Liver (tissue), 9 donors: ENCODE measurements around the gene MFRP. TPM values are rescaled to one million over a fixed set of nuclear protein-coding genes. Genes with fewer than 3 reads are reported as not detected.

Experiments
- DNase-seq: peaks from one replicate; pipeline ENCODE4 v3.0.0-alpha.2; 2017; ENCODE audit warnings: low spot score
- H3K27ac ChIP-seq, 2 donors: one replicate each; pipeline ENCODE4 v1.7.0; 2013; ENCODE audit warnings: inconsistent platforms in 2 of 2, low read length in 2 of 2, control low read depth in 1 of 2, low read depth in 1 of 2, mild to moderate bottlenecking in 1 of 2
- H3K27me3 ChIP-seq, 4 donors: one replicate each; pipeline versions ENCODE4 v1.6.1 to v1.7.0; 2013; ENCODE audit warnings: low read length in 3 of 4, inconsistent platforms in 1 of 4, mild to moderate bottlenecking in 1 of 4, moderate library complexity in 1 of 4; ENCODE audit not compliant: control insufficient read depth in 4 of 4, insufficient read depth in 4 of 4
- H3K36me3 ChIP-seq, 4 donors: one replicate each; pipeline versions ENCODE4 v1.6.1 to v1.7.0; 2013; ENCODE audit warnings: low read length in 3 of 4, mild to moderate bottlenecking in 3 of 4, low read depth in 1 of 4, moderate library complexity in 1 of 4; ENCODE audit not compliant: control insufficient read depth in 4 of 4, insufficient read depth in 3 of 4
- H3K4me1 ChIP-seq, 4 donors: one replicate each; pipeline versions ENCODE4 v1.6.1 to v1.7.0; 2013; ENCODE audit warnings: low read length in 3 of 4, mild to moderate bottlenecking in 3 of 4, moderate library complexity in 1 of 4; ENCODE audit not compliant: control insufficient read depth in 4 of 4, insufficient read depth in 4 of 4
- H3K4me3 ChIP-seq, 3 donors: one replicate each; pipeline versions ENCODE4 v1.6.1 to v1.7.0; 2013; ENCODE audit warnings: low read length in 3 of 3, control low read depth in 1 of 3, low read depth in 1 of 3, mild to moderate bottlenecking in 1 of 3
- H3K9ac ChIP-seq, 2 donors: one replicate each; pipeline ENCODE4 v1.7.0; 2013; ENCODE audit warnings: low read length in 2 of 2, mild to moderate bottlenecking in 2 of 2, moderate library complexity in 2 of 2, control low read depth in 1 of 2, low read depth in 1 of 2
- H3K9me3 ChIP-seq, 4 donors: one replicate each; pipeline versions ENCODE4 v1.6.1 to v1.7.0; 2013; ENCODE audit warnings: low read length in 3 of 4; ENCODE audit not compliant: control insufficient read depth in 4 of 4
- ATF3 ChIP-seq: IDR thresholded peaks from 2 replicates; pipeline ENCODE4 v1.6.1; 2016; ENCODE audit warnings: antibody characterized with exemption
- CTCF ChIP-seq: fragments of 150-350 bp; IDR thresholded peaks from 2 replicates; pipeline ENCODE4 v1.5.1; 2017; ENCODE audit warnings: improper control_type of control experiment, low read depth, low read length; ENCODE audit not compliant: missing input control
- FOXA2 ChIP-seq: IDR thresholded peaks from 2 replicates; pipeline ENCODE4 v1.6.1; 2016; ENCODE audit warnings: antibody characterized with exemption
- GABPA ChIP-seq, 2 donors: IDR thresholded peaks in 1 of 2; conservative IDR thresholded peaks in 1 of 2; 2 replicates each; pipeline ENCODE4 v1.6.1; 2016; ENCODE audit warnings: antibody characterized with exemption in 2 of 2, mild to moderate bottlenecking in 1 of 2, moderate library complexity in 1 of 2
- HNF4A ChIP-seq, 2 donors: conservative IDR thresholded peaks; 2 replicates each; pipeline ENCODE4 v1.6.1; 2016; ENCODE audit warnings: antibody characterized with exemption in 2 of 2, mild to moderate bottlenecking in 2 of 2
- HNF4G ChIP-seq: IDR thresholded peaks from 2 replicates; pipeline ENCODE4 v1.6.1; 2016; ENCODE audit warnings: antibody characterized with exemption
- MAX ChIP-seq: IDR thresholded peaks from 2 replicates; pipeline ENCODE4 v1.6.1; 2016; ENCODE audit warnings: antibody characterized with exemption
- NR2F2 ChIP-seq: IDR thresholded peaks from 2 replicates; pipeline ENCODE4 v1.6.1; 2016; ENCODE audit warnings: antibody characterized with exemption
- RAD21 ChIP-seq, 2 donors: IDR thresholded peaks; 2 replicates each; pipeline ENCODE4 v1.6.1; 2016; ENCODE audit warnings: antibody characterized with exemption in 2 of 2, mild to moderate bottlenecking in 2 of 2
- REST ChIP-seq: IDR thresholded peaks from 2 replicates; pipeline ENCODE4 v1.6.1; 2016; ENCODE audit warnings: antibody characterized with exemption, mild to moderate bottlenecking
- RXRA ChIP-seq, 2 donors: IDR thresholded peaks; 2 replicates each; pipeline ENCODE4 v1.6.1; 2017 to 2018; ENCODE audit warnings: antibody characterized with exemption in 2 of 2, mild to moderate bottlenecking in 1 of 2
- TAF1 ChIP-seq: conservative IDR thresholded peaks from 2 replicates; pipeline ENCODE4 v1.6.1; 2016; ENCODE audit warnings: antibody characterized with exemption, mild to moderate bottlenecking
- YY1 ChIP-seq: IDR thresholded peaks from 2 replicates; pipeline ENCODE4 v1.6.1; 2016; ENCODE audit warnings: antibody characterized with exemption, mild to moderate bottlenecking
- ZBTB33 ChIP-seq: IDR thresholded peaks from 2 replicates; pipeline ENCODE4 v1.6.1; 2016; ENCODE audit warnings: antibody characterized with exemption
- WGBS: extraction: QIAGEN DNeasy Blood & Tissue Kit; methylation state at CpG from one replicate; pipeline ENCODE4 v1.1.7; 2013; 5-methylcytosine and 5-hydroxymethylcytosine counted together
- polyA plus RNA-seq, 2 donors: library from polyadenylated mRNA; stranded (reverse) in 1 of 2; unstranded in 1 of 2; fragments of 200-250 nt in 1 of 2; fragments of >200 nt in 1 of 2; fragmentation: Nextera tagmentation in 1 of 2; extraction: Ambion mirVana in 1 of 2; gene quantifications; one replicate each; pipeline versions ENCODE4 v1.2.1 to v1.2.3, GENCODE V29; 2013 to 2015
- total RNA-seq, 2 donors: library from RNA; depleted of rRNA; stranded (reverse); fragments of >200 nt; gene quantifications; one replicate each; pipeline ENCODE4 v1.2.3, GENCODE V29; 2014
- donor health status: healthy.
- donor health status: healthy.
- donor health status: healthy.
- donor health status: healthy.
- donor health status: healthy.

The MFRP gene
- total and polyA plus RNA-seq, 4 donors, result not detected

GRCh38 chr11:119316729-119317591, 29.5 kb downstream of the MFRP start, which contains the start of gene MCAM:
Gene MCAM, minus strand, starts transcription at chr11:119317130. Its CDS starts 29 bp downstream, at chr11:119317101.
- TF ChIP-seq REST, result no peak
- no peak for TF ChIP-seq RAD21 (IDR thresholded peaks at IDR 0.05)
- no peak for TF ChIP-seq CTCF
- no peak for TF ChIP-seq YY1
- no peak for TF ChIP-seq FOXA2
- TF ChIP-seq HNF4G, result no peak
- no peak for TF ChIP-seq HNF4A (conservative IDR thresholded peaks at IDR 0.05)
- no peak for TF ChIP-seq NR2F2
- TF ChIP-seq MAX, result no peak
- TF ChIP-seq ZBTB33, result no peak
- TF ChIP-seq RXRA (IDR thresholded peaks at IDR 0.05), result no peak
- TF ChIP-seq TAF1, result no peak
- no peak for TF ChIP-seq ATF3
- no peak for TF ChIP-seq GABPA (IDR thresholded peaks at IDR 0.05 in 1 of 2, conservative IDR thresholded peaks at IDR 0.05 in 1 of 2)
- 5% methylated on average over 74 of the region's 74 CpGs for WGBS
- Histone ChIP-seq H3K27ac (peak within 1 kb of the TSS; percentile 31 to 33), H3K36me3 (no peaks in the 10 kb centered on the region), H3K27me3 (peaks cover 0 to 8% (median 3%) of the 10 kb centered on the region in 4 donors), H3K4me3 (peak within 1 kb of the TSS; percentile 24 to 40 (median 26)), H3K4me1 (peaks cover 12 to 34% (median 25%) of the 10 kb centered on the region in 4 donors), H3K9me3 (no peaks in the 10 kb centered on the region), H3K9ac (no peak within 1 kb of the TSS)
- no peak for DNase-seq
